SU-DHL-6 (cell line): ENCODE data around the gene FLII.

ENCODE experiments used
- H2AFZ ChIP-seq: fragments of 200-600 bp; sonication (generic); 2 replicates; pipeline ENCODE4 v1.6.1; 2014; ENCODE audit warnings: low read depth, mild to moderate bottlenecking, moderate library complexity, mixed read lengths, antibody characterized with exemption, low read length; ENCODE audit not compliant: severe bottlenecking
- H3F3A ChIP-seq: fragments of 200-600 bp; shearing (Covaris generic); 2 replicates; pipeline ENCODE4 v1.6.0; 2016; ENCODE audit warnings: antibody characterized with exemption, mild to moderate bottlenecking; ENCODE audit not compliant: insufficient read depth
- H3K27ac ChIP-seq: fragments of 200-600 bp; sonication (generic); 2 replicates; pipeline ENCODE4 v1.5.1; 2016; ENCODE audit warnings: low read depth, mild to moderate bottlenecking, low read length, moderate library complexity, mixed read lengths
- H3K27me3 ChIP-seq: fragments of 200-600 bp; sonication (generic), shearing (Covaris generic); 2 replicates; pipeline ENCODE4 v1.6.0; 2014; ENCODE audit warnings: mild to moderate bottlenecking, low read length
- H3K36me3 ChIP-seq: fragments of 200-600 bp; sonication (generic); 2 replicates; pipeline ENCODE4 v1.6.1; 2014; ENCODE audit warnings: mild to moderate bottlenecking, low read length, mixed read lengths
- H3K4me2 ChIP-seq: fragments of 300-600, 200-600 bp; shearing (Covaris generic), sonication (generic); 2 replicates; pipeline ENCODE4 v1.6.0; 2014; ENCODE audit warnings: low read length, low read depth, mild to moderate bottlenecking; ENCODE audit not compliant: poor library complexity, severe bottlenecking
- H3K4me3 ChIP-seq: fragments of 200-600 bp; sonication (generic); 2 replicates; pipeline ENCODE4 v1.5.1; 2014; ENCODE audit warnings: antibody characterized with exemption, low read length, mild to moderate bottlenecking, mixed read lengths; ENCODE audit not compliant: insufficient read depth, poor library complexity, severe bottlenecking
- H3K79me2 ChIP-seq: fragments of 200-600 bp; sonication (generic); 2 replicates; pipeline ENCODE4 v1.6.1; 2014; ENCODE audit warnings: mild to moderate bottlenecking, low read length, moderate library complexity; ENCODE audit not compliant: insufficient read depth
- H3K9ac ChIP-seq: fragments of 200-600 bp; sonication (generic); 2 replicates; pipeline ENCODE4 v1.7.0; 2014; ENCODE audit warnings: mild to moderate bottlenecking, low read length
- H3K9me2 ChIP-seq: fragments of 200-600 bp; sonication (generic); replicated peaks from 2 replicates; pipeline ENCODE4 v1.6.1; 2014; ENCODE audit warnings: low read length; ENCODE audit not compliant: insufficient read depth
- H3K9me3 ChIP-seq: fragments of 200-600 bp; sonication (generic); 2 replicates; pipeline ENCODE4 v1.6.1; 2014; ENCODE audit warnings: low read length, mixed read lengths; ENCODE audit not compliant: insufficient read depth
- H4K20me1 ChIP-seq: fragments of 200-600 bp; sonication (generic); 2 replicates; pipeline ENCODE4 v1.6.1; 2014; ENCODE audit warnings: low read depth, mild to moderate bottlenecking, antibody characterized with exemption, low read length, moderate library complexity, mixed read lengths
- EZH2phosphoT487 ChIP-seq: fragments of 200-600 bp; sonication (generic), shearing (Covaris generic); conservative IDR thresholded peaks from 2 replicates; pipeline ENCODE4 v1.6.1; 2018; ENCODE audit warnings: mild to moderate bottlenecking, antibody characterized with exemption, low read length, moderate library complexity, mixed read lengths
- TF ChIP-seq, protein P1 (sequence below): fragments of 200-600 bp; sonication (generic); IDR thresholded peaks from one replicate; pipeline ENCODE4 v1.5.1; 2017; ENCODE audit warnings: antibody characterized with exemption, mild to moderate bottlenecking, low read length, moderate library complexity; ENCODE audit not compliant: insufficient read depth, poor library complexity, severe bottlenecking

FLII gene

DNA sequence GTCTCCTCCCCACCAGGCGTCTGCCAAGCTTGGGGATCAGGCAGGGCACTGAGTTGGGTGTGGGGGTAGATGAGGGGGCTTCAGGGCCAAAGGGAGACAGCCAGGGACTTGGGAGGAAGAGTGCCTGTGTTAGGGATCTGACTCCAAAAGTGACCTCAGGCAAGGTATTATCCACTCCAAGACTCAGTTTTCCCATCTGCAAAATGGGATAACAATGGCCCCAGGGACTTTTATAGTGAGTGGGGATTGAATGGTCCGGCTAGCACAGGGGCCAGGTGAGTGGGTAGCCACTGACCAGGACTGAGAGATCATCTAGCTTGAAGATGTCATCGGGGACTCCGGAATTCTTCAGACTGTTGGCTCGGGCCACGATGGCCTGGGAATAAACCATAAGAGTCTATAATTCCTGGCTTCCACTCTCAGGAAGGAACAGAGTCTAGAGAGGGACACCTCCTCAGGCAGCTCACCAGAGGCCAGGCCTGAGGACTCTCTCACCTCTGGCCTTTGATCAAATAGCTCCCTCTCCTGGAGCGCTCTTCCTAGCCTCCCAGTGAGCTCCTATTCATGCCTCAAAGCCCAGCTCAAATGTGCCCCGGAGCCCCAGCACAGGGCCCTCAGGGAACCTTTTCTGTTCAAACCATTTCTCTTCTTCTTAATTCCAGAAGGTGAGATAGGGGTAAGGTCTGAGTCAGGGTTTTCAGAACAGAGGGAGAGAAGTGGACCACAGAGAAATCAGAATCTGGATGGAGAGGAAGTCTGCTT, 3.5 kb downstream of the FLII start:
- H3K4me2 ChIP-seq: no peak overlapping the region
- H2AFZ ChIP-seq: no peak overlapping the region

DNA sequence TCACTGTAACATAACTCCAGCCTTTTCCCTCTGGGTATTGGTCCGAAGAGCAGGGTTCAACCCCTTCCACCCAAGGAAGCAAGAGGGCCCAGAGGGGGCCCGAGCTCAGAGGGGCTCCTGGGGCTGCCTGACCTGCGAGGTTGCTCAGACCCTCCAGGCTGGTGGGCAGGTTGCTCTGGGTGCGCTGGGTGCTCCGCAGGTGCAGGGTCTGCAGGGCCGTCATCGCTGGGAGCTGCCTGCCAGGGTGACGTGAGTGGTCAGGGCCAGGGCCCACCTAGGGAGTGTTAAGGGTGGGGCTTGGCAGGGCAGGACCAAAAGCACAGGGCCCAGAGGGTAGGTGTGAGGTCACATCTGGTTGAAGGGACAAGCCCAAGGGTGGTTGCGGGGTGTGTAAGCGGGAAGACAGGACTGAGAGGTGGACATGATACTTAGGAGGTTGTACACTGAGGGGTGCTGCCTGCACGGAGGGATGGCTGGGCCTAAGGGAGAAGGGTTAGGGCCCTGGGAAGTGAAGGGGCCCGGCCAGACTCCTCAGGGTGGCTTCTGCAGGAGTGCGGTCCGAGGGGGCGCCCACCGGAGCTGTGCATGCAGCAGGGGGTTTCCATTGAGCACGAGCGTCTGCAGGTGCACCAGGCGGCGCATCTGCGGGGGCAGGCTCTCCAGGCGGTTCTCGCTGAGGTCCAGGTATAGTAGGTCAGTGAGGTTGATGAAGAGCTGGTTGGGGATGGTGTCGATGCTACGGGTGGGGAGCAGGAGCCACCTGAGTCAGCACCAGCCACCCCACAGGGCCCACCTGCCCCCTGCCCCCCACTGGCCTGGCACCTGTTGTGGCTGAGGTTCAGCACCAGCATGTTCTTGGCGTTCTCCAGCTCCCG, 4.4 kb downstream of the FLII start:
- Histone ChIP-seq H3K4me3 (no peak overlapping the region), H3K9ac (no peak overlapping the region), H3K9me3 (no peaks in the 10 kb centered on the region), H3F3A (no peaks in the 10 kb centered on the region), H3K79me2 (peaks cover 14% of the 10 kb centered on the region; the same call in 1 of the 2 replicates), H3K27me3 (no peaks in the 10 kb centered on the region), H2AFZ (no peak overlapping the region), H3K9me2 (no peaks in the 10 kb centered on the region), H3K27ac (no peak overlapping the region), H4K20me1 (no peaks in the 10 kb centered on the region), H3K4me2 (no peak overlapping the region), H3K36me3 (no peaks in the 10 kb centered on the region)
- TF ChIP-seq, protein P1, sequence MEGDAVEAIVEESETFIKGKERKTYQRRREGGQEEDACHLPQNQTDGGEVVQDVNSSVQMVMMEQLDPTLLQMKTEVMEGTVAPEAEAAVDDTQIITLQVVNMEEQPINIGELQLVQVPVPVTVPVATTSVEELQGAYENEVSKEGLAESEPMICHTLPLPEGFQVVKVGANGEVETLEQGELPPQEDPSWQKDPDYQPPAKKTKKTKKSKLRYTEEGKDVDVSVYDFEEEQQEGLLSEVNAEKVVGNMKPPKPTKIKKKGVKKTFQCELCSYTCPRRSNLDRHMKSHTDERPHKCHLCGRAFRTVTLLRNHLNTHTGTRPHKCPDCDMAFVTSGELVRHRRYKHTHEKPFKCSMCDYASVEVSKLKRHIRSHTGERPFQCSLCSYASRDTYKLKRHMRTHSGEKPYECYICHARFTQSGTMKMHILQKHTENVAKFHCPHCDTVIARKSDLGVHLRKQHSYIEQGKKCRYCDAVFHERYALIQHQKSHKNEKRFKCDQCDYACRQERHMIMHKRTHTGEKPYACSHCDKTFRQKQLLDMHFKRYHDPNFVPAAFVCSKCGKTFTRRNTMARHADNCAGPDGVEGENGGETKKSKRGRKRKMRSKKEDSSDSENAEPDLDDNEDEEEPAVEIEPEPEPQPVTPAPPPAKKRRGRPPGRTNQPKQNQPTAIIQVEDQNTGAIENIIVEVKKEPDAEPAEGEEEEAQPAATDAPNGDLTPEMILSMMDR: no peak
- no peak for TF ChIP-seq EZH2phosphoT487

More for the DNA sequence above, 3.5 kb downstream of the FLII start:
- Histone ChIP-seq H3K36me3 (no peaks in the 10 kb centered on the region), H3K27me3 (no peaks in the 10 kb centered on the region), H3K9me3 (no peaks in the 10 kb centered on the region), H4K20me1 (no peaks in the 10 kb centered on the region), H3K9ac (no peak overlapping the region), H3K9me2 (no peaks in the 10 kb centered on the region), H3K79me2 (peaks cover 14% of the 10 kb centered on the region; the same call in 1 of the 2 replicates), H3K27ac (no peak overlapping the region), H3F3A (peaks cover 6% of the 10 kb centered on the region; the same call in 1 of the 2 replicates), H3K4me3 (no peak overlapping the region)
- no peak for TF ChIP-seq EZH2phosphoT487
- TF ChIP-seq, protein P1: no peak

DNA sequence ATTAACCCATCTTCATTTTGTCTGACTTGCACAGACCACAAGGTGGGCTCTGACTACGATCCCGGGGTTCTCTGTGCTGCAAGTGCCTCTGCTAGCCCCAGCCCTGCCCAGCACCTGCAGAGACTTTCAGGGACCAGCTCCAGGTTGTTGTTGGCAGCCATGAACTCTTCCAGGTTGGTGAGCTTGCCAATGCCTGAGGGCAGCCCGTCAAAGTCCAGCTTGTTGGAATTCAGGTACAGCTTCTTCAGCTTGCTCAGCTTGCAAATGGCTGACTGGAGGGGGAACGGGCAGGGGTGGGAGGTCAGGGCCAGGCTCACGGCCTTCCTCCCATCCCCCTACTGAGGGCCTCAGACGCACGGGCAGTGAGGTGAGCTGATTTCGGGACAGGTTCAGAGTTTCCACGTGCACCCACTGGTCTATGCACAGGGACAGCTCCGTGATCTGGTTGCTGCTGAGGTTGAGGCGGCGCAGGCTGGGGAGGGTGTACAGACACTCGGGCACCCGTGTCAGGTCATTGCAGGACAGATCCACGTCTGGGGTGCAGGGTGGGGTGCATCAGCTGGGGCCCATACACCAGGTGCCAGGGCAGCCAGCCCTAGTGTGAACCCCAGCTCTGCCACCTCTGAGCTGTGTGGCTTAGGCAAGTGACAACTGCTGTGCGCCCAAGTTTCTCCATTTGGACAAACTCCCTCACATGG, 5.2 kb downstream of the FLII start:
- no peaks in the 10 kb centered on the region for H3F3A ChIP-seq
- no peaks in the 10 kb centered on the region for H3K27me3 ChIP-seq
- no peak overlapping the region for H3K9ac ChIP-seq
- H3K36me3 ChIP-seq: no peaks in the 10 kb centered on the region
- no peak overlapping the region for H3K4me2 ChIP-seq
- H3K79me2 ChIP-seq: peaks cover 13% of the 10 kb centered on the region; the same call in 1 of the 2 replicates
- no peak overlapping the region for H3K4me3 ChIP-seq
- H3K9me3 ChIP-seq: no peaks in the 10 kb centered on the region
- no peaks in the 10 kb centered on the region for H3K9me2 ChIP-seq
- H4K20me1 ChIP-seq: no peaks in the 10 kb centered on the region
- no peak overlapping the region for H3K27ac ChIP-seq
- H2AFZ ChIP-seq: no peak overlapping the region
- TF ChIP-seq, protein P1: no peak
- no peak for TF ChIP-seq EZH2phosphoT487
